ENCODE results near the gene BARD1. TPM values are rescaled to one million over a fixed set of nuclear protein-coding genes. Genes with fewer than 3 reads are reported as not detected.
A peak's percentile ranks its signal among the peaks of the same experiment; 100 is the strongest.
"Not testable (repeated sequence)": the region's sequence is repeated elsewhere in the genome, so short reads cannot be mapped to it uniquely, and the experiment has no call there.

BARD1 gene
- total and polyA plus RNA-seq, 2 experiments from 2014 or later, result 6.1 to 14.5 TPM

- H3K27me3 ChIP-seq, result no peaks in the 10 kb centered on the region
These were observed 110.2 kb downstream of the BARD1 start for GRCh38 chr2:214699236-214699635.

GRCh38 chr2:214696681-214697080 is 112.8 kb downstream of the BARD1 start:
- no peak overlapping the region for H3K27ac ChIP-seq
- H3K4me2 ChIP-seq, result no peak overlapping the region
- no peaks in the 10 kb centered on the region for H3K79me2 ChIP-seq
- H3K27me3 ChIP-seq, result no peaks in the 10 kb centered on the region
- no peaks in the 10 kb centered on the region for H4K20me1 ChIP-seq (ENCODE audit: insufficient read depth, poor library complexity, severe bottlenecking)
- no peak overlapping the region for H2AFZ ChIP-seq
- TF ChIP-seq EZH2 (IDR thresholded peaks at IDR 0.05; ENCODE audit: borderline replicate concordance) (no peak), CTCF (IDR thresholded peaks at IDR 0.05; ENCODE audit: poor library complexity) (no peak), EZH2phosphoT487 (IDR thresholded peaks at IDR 0.05; ENCODE audit: low read depth, severe bottlenecking, unreplicated experiment) (no peak)
- H3K4me1 ChIP-seq (ENCODE audit: insufficient read depth), result no peaks in the 10 kb centered on the region
- H3K36me3 ChIP-seq (replicated peaks; ENCODE audit: insufficient read depth, low read depth), result no peaks in the 10 kb centered on the region
- no peaks in the 10 kb centered on the region for H3K9me2 ChIP-seq (replicated peaks; ENCODE audit: insufficient read depth)
- H3K4me3 ChIP-seq, result no peak overlapping the region
- DNase-seq (ENCODE audit: low spot score), result no peak
- no peaks in the 10 kb centered on the region for H3K9me3 ChIP-seq (ENCODE audit: low read depth)

More at GRCh38 chr2:214699236-214699635, 110.2 kb downstream of the BARD1 start:
- Histone ChIP-seq H3K9me2 (replicated peaks; ENCODE audit: insufficient read depth) (no peaks in the 10 kb centered on the region), H3K79me2 (no peaks in the 10 kb centered on the region), H4K20me1 (ENCODE audit: insufficient read depth, poor library complexity, severe bottlenecking) (no peaks in the 10 kb centered on the region), H3K27ac (no peak overlapping the region), H3K36me3 (replicated peaks; ENCODE audit: insufficient read depth, low read depth) (no peaks in the 10 kb centered on the region), H3K9me3 (ENCODE audit: low read depth) (no peaks in the 10 kb centered on the region), H3K4me1 (ENCODE audit: insufficient read depth) (no peaks in the 10 kb centered on the region), H3K4me3 (no peak overlapping the region), H3K4me2 (no peak overlapping the region), H2AFZ (no peak overlapping the region)
- WGBS (ENCODE audit: low lambda C conversion rate, missing lambda C conversion rate), result 39% methylated on average over 2 of the region's 2 CpGs
- TF ChIP-seq EZH2 (IDR thresholded peaks at IDR 0.05; ENCODE audit: borderline replicate concordance) (no peak), EZH2phosphoT487 (IDR thresholded peaks at IDR 0.05; ENCODE audit: low read depth, severe bottlenecking, unreplicated experiment) (no peak), CTCF (IDR thresholded peaks at IDR 0.05; ENCODE audit: poor library complexity) (no peak)
- no peak for DNase-seq (ENCODE audit: low spot score)

GRCh38 chr2:214695789-214696188 is 113.7 kb downstream of the BARD1 start:
- Histone ChIP-seq H3K36me3 (replicated peaks; ENCODE audit: insufficient read depth, low read depth) (no peaks in the 10 kb centered on the region), H3K4me3 (no peak overlapping the region), H3K9me3 (ENCODE audit: low read depth) (no peaks in the 10 kb centered on the region), H4K20me1 (ENCODE audit: insufficient read depth, poor library complexity, severe bottlenecking) (no peaks in the 10 kb centered on the region), H3K27me3 (no peaks in the 10 kb centered on the region), H2AFZ (no peak overlapping the region), H3K4me2 (no peak overlapping the region), H3K4me1 (ENCODE audit: insufficient read depth) (no peaks in the 10 kb centered on the region), H3K27ac (no peak overlapping the region), H3K9me2 (replicated peaks; ENCODE audit: insufficient read depth) (no peaks in the 10 kb centered on the region), H3K79me2 (no peaks in the 10 kb centered on the region)
- TF ChIP-seq EZH2 (IDR thresholded peaks at IDR 0.05; ENCODE audit: borderline replicate concordance) (no peak), EZH2phosphoT487 (IDR thresholded peaks at IDR 0.05; ENCODE audit: low read depth, severe bottlenecking, unreplicated experiment) (no peak), CTCF (IDR thresholded peaks at IDR 0.05; ENCODE audit: poor library complexity) (no peak)
- no peak for DNase-seq (ENCODE audit: low spot score)
- 81% methylated on average over 1 of the region's 1 CpG for WGBS (ENCODE audit: low lambda C conversion rate, missing lambda C conversion rate)

- H3K27ac ChIP-seq; H3K4me1 ChIP-seq (ENCODE audit: insufficient read depth); H3K36me3 ChIP-seq (replicated peaks; ENCODE audit: insufficient read depth, low read depth); H4K20me1 ChIP-seq (ENCODE audit: insufficient read depth, poor library complexity, severe bottlenecking); H3K27me3 ChIP-seq; H3K79me2 ChIP-seq; H3K9me3 ChIP-seq (ENCODE audit: low read depth); DNase-seq (ENCODE audit: low spot score); H3K9me2 ChIP-seq (replicated peaks; ENCODE audit: insufficient read depth): not testable (repeated sequence)
- H3K4me2 ChIP-seq, result peak overlapping the region; percentile 59
- peak overlapping the region; percentile 10 for H2AFZ ChIP-seq
- H3K4me3 ChIP-seq, result peak overlapping the region; percentile 2
- WGBS (ENCODE audit: low lambda C conversion rate, missing lambda C conversion rate), result 19% methylated on average over 5 of the region's 12 CpGs
These were observed 125.9 kb downstream of the BARD1 start for GRCh38 chr2:214683557-214683956.

All from hepatocyte (in vitro differentiated cells).